Measurements from ENCODE around the gene TCF7.

TCF7 gene

DNA sequence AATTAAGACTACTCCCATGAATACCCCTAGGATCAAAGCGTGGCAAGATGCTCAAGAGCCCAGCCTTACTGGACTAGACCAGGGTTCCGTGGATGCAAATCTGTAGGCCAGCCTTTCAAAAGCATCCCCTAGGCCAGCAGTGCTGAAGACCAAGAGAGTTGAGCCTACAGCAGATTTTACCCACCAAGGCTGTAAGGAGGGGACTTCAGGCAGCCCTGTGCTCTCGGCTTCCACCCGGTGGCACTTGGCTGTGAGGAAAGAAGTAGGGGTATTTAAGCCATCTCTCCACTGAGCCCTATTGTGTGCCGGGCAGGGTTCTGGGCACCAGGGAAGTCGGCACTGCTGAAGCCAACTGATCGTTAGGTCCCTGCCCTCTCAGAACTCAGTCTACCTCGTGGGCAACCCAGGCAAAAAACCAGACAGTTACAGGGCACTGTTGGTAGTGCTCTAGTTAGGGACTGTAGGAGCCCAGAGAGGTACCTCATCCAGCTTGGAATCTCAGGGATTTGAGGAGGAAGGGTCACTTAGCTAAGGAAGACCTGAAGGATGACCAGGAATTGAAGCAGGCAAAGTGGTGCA lies 25.5 kb downstream of the TCF7 start:
- Histone ChIP-seq H3K27me3 (ENCODE audit: control insufficient read depth, insufficient read depth, low read length) (no peaks in the 10 kb centered on the region), H3K9me3 (ENCODE audit: control insufficient read depth, insufficient read depth, low read length) (no peaks in the 10 kb centered on the region), H3K4me3 (ENCODE audit: low read length) (no peak overlapping the region), H3K27ac (ENCODE audit: low read length) (no peak overlapping the region), H3K4me1 (ENCODE audit: control insufficient read depth, insufficient read depth, low read length) (peaks cover 1% of the 10 kb centered on the region), H3K36me3 (ENCODE audit: control insufficient read depth, insufficient read depth, low read length) (peaks cover 13% of the 10 kb centered on the region; the same call in 1 of the 2 replicates)
- no peak for DNase-seq (ENCODE audit: low read depth, low spot score)
- no CpG with 5 or more reads among the region's 8 CpGs for WGBS (ENCODE audit: insufficient coverage, insufficient read length)

DNA sequence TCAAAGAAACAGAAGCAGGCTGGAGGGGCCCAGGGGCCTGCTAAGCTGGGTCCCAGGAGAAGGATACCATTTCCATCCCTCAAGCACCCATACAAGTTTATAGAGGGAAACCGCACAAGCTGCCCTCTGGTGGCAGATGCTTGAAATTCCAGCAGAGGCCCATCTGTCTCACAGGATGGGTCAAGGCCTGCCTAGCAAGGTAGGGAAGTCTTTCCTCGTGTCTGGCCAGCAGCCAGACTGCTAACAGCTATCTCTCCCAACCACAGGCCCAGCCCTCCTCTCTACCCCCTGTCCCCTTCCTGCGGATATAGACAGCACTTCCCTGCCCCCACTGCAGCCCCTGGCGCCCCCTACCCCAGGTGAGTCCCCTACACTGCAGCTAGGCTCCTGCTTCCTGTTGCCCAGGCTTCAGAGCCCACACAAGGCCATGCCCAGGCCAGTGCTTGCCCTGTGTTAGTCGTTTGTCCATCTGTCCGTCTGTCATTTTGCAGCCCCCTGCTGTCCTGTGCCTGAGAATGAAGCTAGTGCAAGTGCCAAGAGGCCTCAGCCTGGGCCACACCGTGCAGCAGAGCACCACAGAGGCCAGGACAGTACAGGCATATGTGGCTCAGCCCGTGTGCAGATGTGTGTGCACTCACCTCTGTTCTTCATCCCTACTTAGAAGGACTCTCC lies 26.2 kb downstream of the TCF7 start:
- Histone ChIP-seq H3K27me3 (ENCODE audit: control insufficient read depth, insufficient read depth, low read length) (no peaks in the 10 kb centered on the region), H3K4me3 (ENCODE audit: low read length) (no peak overlapping the region), H3K9me3 (ENCODE audit: control insufficient read depth, insufficient read depth, low read length) (no peaks in the 10 kb centered on the region), H3K36me3 (ENCODE audit: control insufficient read depth, insufficient read depth, low read length) (peaks cover 13% of the 10 kb centered on the region; the same call in 1 of the 2 replicates), H3K27ac (ENCODE audit: low read length) (no peak overlapping the region), H3K4me1 (ENCODE audit: control insufficient read depth, insufficient read depth, low read length) (peaks cover 1% of the 10 kb centered on the region)
- DNase-seq (ENCODE audit: low read depth, low spot score), result peak; percentile 63
- WGBS (ENCODE audit: insufficient coverage, insufficient read length), result no CpG with 5 or more reads among the region's 8 CpGs

DNA sequence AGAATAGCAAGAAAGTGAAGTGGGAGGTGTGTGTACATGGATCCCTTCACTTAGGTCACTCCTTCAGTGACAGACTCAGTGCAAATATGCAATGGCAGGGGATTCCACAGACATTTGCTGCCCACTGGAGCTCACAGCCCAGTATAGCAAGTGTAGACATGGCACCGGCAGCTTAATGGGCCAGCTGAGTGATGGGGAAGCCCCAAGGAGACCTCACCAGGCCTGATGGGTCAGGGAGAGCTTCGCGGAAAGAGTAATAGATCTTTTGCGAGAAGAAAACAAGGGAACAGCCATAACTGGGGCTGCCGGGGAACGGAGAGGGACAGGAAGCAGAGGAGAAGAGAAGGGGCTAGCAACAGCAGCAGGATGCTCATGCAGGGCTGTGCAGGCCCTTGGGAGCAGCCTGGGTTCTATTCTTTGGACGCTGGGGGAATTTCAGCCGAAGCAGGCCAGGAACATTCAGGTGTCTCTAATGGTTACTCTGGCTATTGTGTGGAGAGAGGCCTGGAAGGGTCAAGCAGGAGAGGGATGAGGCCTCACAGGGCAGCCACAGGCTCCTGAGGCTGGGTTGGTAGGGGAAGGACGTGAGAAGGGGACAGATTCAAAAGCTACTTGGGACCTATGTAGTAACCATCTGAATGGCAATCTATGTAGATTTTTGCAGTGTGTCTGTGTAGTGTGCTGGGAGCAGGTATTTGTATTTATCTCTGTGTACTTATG lies 27.0 kb downstream of the TCF7 start:
- Histone ChIP-seq H3K36me3 (ENCODE audit: control insufficient read depth, insufficient read depth, low read length) (peaks cover 13% of the 10 kb centered on the region; the same call in 1 of the 2 replicates), H3K4me3 (ENCODE audit: low read length) (no peak overlapping the region), H3K4me1 (ENCODE audit: control insufficient read depth, insufficient read depth, low read length) (peaks cover 1% of the 10 kb centered on the region), H3K27me3 (ENCODE audit: control insufficient read depth, insufficient read depth, low read length) (no peaks in the 10 kb centered on the region), H3K9me3 (ENCODE audit: control insufficient read depth, insufficient read depth, low read length) (no peaks in the 10 kb centered on the region), H3K27ac (ENCODE audit: low read length) (no peak overlapping the region)
- no CpG with 5 or more reads among the region's 9 CpGs for WGBS (ENCODE audit: insufficient coverage, insufficient read length)
- no peak for DNase-seq (ENCODE audit: low read depth, low spot score)

GRCh38 chr5:134142052-134142451 lies 27.6 kb downstream of the TCF7 start:
- H3K27me3 ChIP-seq (ENCODE audit: control insufficient read depth, insufficient read depth, low read length), result no peaks in the 10 kb centered on the region
- H3K4me3 ChIP-seq (ENCODE audit: low read length), result no peak overlapping the region
- no peak overlapping the region for H3K27ac ChIP-seq (ENCODE audit: low read length)
- H3K36me3 ChIP-seq (ENCODE audit: control insufficient read depth, insufficient read depth, low read length), result peaks cover 11% of the 10 kb centered on the region; the same call in 1 of the 2 replicates
- no peaks in the 10 kb centered on the region for H3K9me3 ChIP-seq (ENCODE audit: control insufficient read depth, insufficient read depth, low read length)
- WGBS (ENCODE audit: insufficient coverage, insufficient read length), result no CpG with 5 or more reads among the region's 5 CpGs
- no peak for DNase-seq (ENCODE audit: low read depth, low spot score)
- peaks cover 1% of the 10 kb centered on the region for H3K4me1 ChIP-seq (ENCODE audit: control insufficient read depth, insufficient read depth, low read length)

DNA sequence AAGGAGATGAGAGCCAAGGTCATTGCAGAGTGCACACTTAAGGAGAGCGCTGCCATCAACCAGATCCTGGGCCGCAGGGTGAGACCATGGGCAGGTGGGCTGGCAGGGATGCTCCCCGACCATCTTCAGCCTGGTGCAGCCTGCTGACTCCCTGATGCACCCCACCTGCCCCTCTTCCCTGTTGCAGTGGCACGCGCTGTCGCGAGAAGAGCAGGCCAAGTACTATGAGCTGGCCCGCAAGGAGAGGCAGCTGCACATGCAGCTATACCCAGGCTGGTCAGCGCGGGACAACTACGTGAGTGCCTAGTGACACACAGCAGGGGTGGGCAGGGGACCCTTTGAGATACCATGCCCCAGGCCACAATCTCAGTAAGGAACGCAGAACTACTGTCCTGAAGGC lies 28.3 kb downstream of the TCF7 start:
- Histone ChIP-seq H3K4me1 (ENCODE audit: control insufficient read depth, insufficient read depth, low read length) (peaks cover 1% of the 10 kb centered on the region), H3K27me3 (ENCODE audit: control insufficient read depth, insufficient read depth, low read length) (no peaks in the 10 kb centered on the region), H3K36me3 (ENCODE audit: control insufficient read depth, insufficient read depth, low read length) (peaks cover 11% of the 10 kb centered on the region; the same call in 1 of the 2 replicates), H3K27ac (ENCODE audit: low read length) (no peak overlapping the region), H3K9me3 (ENCODE audit: control insufficient read depth, insufficient read depth, low read length) (no peaks in the 10 kb centered on the region), H3K4me3 (ENCODE audit: low read length) (no peak overlapping the region)
- no peak for DNase-seq (ENCODE audit: low read depth, low spot score)
- no CpG with 5 or more reads among the region's 12 CpGs for WGBS (ENCODE audit: insufficient coverage, insufficient read length)

DNA sequence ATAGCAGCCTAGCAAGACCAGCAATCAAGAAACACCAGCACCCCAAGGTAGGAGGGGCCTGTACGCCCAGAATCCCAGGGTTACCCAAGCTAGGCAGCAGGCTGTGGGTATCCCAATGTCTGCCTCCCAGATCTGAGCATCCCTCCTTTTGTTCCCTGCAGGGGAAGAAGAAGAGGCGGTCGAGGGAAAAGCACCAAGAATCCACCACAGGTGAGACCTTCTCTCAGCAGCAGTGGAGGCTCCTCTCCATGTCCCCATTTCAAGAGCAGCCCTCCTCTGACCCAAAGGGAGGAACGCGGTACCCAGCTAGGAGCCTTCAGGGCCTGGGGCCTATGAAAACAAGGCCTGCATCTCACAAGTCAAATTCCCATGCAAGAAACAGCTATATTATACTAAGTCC lies 28.9 kb downstream of the TCF7 start:
- Histone ChIP-seq H3K9me3 (ENCODE audit: control insufficient read depth, insufficient read depth, low read length) (no peaks in the 10 kb centered on the region), H3K27me3 (ENCODE audit: control insufficient read depth, insufficient read depth, low read length) (no peaks in the 10 kb centered on the region), H3K36me3 (ENCODE audit: control insufficient read depth, insufficient read depth, low read length) (peaks cover 13% of the 10 kb centered on the region; the same call in 1 of the 2 replicates), H3K4me1 (ENCODE audit: control insufficient read depth, insufficient read depth, low read length) (no peaks in the 10 kb centered on the region; the same call in none of the 2 replicates), H3K27ac (ENCODE audit: low read length) (no peak overlapping the region), H3K4me3 (ENCODE audit: low read length) (no peak overlapping the region)
- no peak for DNase-seq (ENCODE audit: low read depth, low spot score)
- WGBS (ENCODE audit: insufficient coverage, insufficient read length), result no CpG with 5 or more reads among the region's 5 CpGs

GRCh38 chr5:134143944-134144941 lies 29.8 kb downstream of the TCF7 start:
- H3K4me3 ChIP-seq (ENCODE audit: low read length), result no peak overlapping the region
- no peak overlapping the region for H3K27ac ChIP-seq (ENCODE audit: low read length)
- H3K9me3 ChIP-seq (ENCODE audit: control insufficient read depth, insufficient read depth, low read length), result no peaks in the 10 kb centered on the region
- WGBS (ENCODE audit: insufficient coverage, insufficient read length), result no CpG with 5 or more reads among the region's 10 CpGs
- H3K27me3 ChIP-seq (ENCODE audit: control insufficient read depth, insufficient read depth, low read length), result no peaks in the 10 kb centered on the region
- DNase-seq (ENCODE audit: low read depth, low spot score), result no peak
- no peaks in the 10 kb centered on the region; the same call in 1 of the 2 replicates for H3K4me1 ChIP-seq (ENCODE audit: control insufficient read depth, insufficient read depth, low read length)
- H3K36me3 ChIP-seq (ENCODE audit: control insufficient read depth, insufficient read depth, low read length), result peaks cover 11% of the 10 kb centered on the region; the same call in 1 of the 2 replicates

DNA sequence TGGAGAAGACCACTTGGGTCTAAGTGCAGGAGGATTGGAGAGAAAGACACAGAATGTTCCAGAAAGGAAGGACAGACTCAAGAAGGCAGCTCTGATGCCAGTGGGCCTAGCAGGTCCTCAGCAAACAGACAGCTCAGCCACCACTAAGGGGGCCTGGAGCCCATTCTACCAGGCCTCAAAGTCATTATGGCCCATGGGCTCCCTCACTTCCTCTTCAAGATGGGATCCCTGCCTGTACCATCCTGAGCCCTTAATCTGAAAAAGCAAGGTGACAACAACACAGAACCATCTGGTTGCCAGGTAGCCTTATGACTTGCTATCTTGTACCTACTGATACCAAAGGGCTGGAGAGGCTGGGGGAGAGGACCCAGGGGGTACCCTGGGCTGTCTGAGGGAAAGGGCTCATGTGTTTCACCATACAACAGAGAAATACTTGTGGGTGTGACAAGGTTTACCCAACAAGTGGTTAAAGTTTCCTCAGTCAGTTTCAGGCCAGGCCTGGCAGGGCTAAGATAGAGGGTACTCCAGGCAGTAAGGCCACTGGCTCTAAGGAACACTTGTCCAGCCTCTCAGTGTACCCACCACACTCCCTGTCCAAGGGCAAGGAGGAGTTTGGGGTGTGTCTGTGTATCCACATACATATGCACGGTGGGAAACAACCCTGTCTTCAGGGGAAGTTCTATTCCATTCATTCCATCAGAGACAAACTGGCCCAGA lies 30.7 kb downstream of the TCF7 start:
- Histone ChIP-seq H3K36me3 (ENCODE audit: control insufficient read depth, insufficient read depth, low read length) (peaks cover 11% of the 10 kb centered on the region; the same call in 1 of the 2 replicates), H3K4me3 (ENCODE audit: low read length) (no peak overlapping the region), H3K4me1 (ENCODE audit: control insufficient read depth, insufficient read depth, low read length) (no peaks in the 10 kb centered on the region; the same call in 1 of the 2 replicates), H3K27me3 (ENCODE audit: control insufficient read depth, insufficient read depth, low read length) (no peaks in the 10 kb centered on the region), H3K9me3 (ENCODE audit: control insufficient read depth, insufficient read depth, low read length) (no peaks in the 10 kb centered on the region), H3K27ac (ENCODE audit: low read length) (no peak overlapping the region)
- WGBS (ENCODE audit: insufficient coverage, insufficient read length), result no CpG with 5 or more reads among the region's 1 CpG
- DNase-seq (ENCODE audit: low read depth, low spot score), result no peak

DNA sequence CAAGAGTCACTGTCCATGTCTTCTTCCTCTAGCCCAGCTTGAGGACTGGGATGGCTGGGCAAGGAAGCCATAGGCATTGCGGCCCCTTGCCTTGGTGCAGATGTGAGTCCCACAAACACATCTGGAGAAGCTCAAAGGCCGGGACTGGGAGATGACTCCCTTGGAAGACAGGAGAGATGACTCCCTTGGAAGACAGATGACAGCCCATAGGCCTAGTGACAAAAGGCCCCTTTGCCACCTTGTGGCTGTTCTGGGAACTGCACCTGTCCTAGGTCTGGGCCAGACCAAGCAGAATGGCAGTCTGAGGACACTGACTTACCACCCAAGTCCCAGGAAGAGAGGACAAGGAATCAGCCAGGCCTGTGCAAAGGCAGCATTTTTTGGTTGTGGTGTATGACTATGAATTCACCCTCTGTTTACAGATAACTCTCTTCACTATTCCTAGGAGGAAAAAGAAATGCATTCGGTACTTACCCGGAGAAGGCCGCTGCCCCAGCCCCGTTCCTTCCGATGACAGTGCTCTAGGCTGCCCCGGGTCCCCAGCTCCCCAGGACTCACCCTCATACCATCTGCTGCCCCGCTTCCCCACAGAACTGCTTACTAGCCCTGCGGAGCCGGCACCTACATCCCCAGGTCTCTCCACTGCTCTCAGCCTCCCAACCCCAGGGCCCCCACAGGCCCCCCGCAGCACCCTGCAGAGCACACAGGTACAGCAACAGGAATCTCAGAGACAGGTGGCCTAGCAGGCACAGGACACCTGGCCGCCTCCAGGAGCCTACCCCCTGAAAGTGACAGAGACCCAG lies 31.5 kb downstream of the TCF7 start:
- H3K4me1 ChIP-seq (ENCODE audit: control insufficient read depth, insufficient read depth, low read length), result no peaks in the 10 kb centered on the region
- peaks cover 11% of the 10 kb centered on the region; the same call in 1 of the 2 replicates for H3K36me3 ChIP-seq (ENCODE audit: control insufficient read depth, insufficient read depth, low read length)
- no peak overlapping the region for H3K27ac ChIP-seq (ENCODE audit: low read length)
- no peaks in the 10 kb centered on the region for H3K9me3 ChIP-seq (ENCODE audit: control insufficient read depth, insufficient read depth, low read length)
- no peak overlapping the region for H3K4me3 ChIP-seq (ENCODE audit: low read length)
- no peaks in the 10 kb centered on the region for H3K27me3 ChIP-seq (ENCODE audit: control insufficient read depth, insufficient read depth, low read length)
- peak; percentile 74 for DNase-seq (ENCODE audit: low read depth, low spot score)
- no CpG with 5 or more reads among the region's 13 CpGs for WGBS (ENCODE audit: insufficient coverage, insufficient read length)
